Measurements from ENCODE around the gene PITRM1. TPM values are rescaled to one million over a fixed set of nuclear protein-coding genes. Genes with fewer than 3 reads are reported as not detected.

The PITRM1 gene
- total RNA-seq, 1 donor from 2014 or later, result 60.2 TPM

- Histone ChIP-seq H3K4me1 (peaks cover 22% of the 10 kb centered on the region), H3K27ac (no peak overlapping the region), H3K9me3 (no peaks in the 10 kb centered on the region), H3K36me3 (no peaks in the 10 kb centered on the region), H3K4me3 (no peak overlapping the region), H3K27me3 (ENCODE audit: low read depth) (no peaks in the 10 kb centered on the region)
- no peak for TF ChIP-seq CTCF (IDR thresholded peaks at IDR 0.05)
- no peak for ATAC-seq
- intact Hi-C loops (cut with DNase I), result no loop called here
- no peak for DNase-seq
Measured at GRCh38 chr10:3097160-3097559, 75.4 kb downstream of the PITRM1 start.

GRCh38 chr10:3096149-3096548 is 76.4 kb downstream of the PITRM1 start:
- intact Hi-C loops (cut with DNase I), result no loop called here
- no peak for TF ChIP-seq CTCF (IDR thresholded peaks at IDR 0.05)
- H3K27me3 ChIP-seq (ENCODE audit: low read depth), result no peaks in the 10 kb centered on the region
- peaks cover 28% of the 10 kb centered on the region for H3K4me1 ChIP-seq
- DNase-seq (no peak), ATAC-seq (no peak)
- peak overlapping the region; percentile 7 for H3K4me3 ChIP-seq
- no peak overlapping the region for H3K27ac ChIP-seq
- H3K9me3 ChIP-seq, result no peaks in the 10 kb centered on the region
- no peaks in the 10 kb centered on the region for H3K36me3 ChIP-seq

DNA sequence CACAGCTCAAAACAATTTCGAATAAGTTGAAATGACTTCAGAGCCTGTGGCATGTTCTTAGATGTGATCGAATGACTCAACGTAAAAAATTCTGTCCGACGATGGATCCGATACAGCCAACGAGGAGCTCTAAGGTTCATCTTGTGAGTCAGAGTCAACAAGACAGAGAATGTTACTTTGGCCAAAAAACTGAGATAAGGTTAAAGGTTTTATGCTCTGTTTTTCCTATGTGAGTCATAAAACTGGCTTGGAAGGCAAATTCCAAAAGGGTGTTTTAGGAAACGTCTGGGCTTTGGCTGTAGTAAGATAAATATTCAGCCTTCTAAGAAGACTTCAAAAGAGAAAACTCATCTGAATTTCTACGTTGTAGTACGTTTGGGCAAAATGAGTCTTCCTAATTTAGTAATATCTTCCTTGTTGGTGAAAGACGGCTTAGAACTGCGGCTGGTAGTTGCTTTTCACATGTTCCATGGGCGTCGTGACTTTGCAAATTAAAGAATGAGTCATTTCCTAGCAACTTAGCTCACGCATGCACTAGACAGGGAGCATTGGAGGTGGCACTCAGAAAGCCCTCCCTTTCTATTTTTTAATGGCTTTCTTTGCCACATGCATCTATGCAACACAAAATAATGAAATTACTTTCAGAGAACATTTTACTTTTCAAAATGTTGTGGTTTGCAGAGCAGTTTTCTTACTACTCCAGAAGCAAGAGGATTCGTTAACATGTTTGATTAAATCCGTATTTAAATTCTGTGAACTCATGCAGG is 77.0 kb downstream of the PITRM1 start:
- intact Hi-C loops (cut with DNase I), result no loop called here
- no peaks in the 10 kb centered on the region for H3K36me3 ChIP-seq
- no peaks in the 10 kb centered on the region for H3K9me3 ChIP-seq
- H3K27me3 ChIP-seq (ENCODE audit: low read depth), result no peaks in the 10 kb centered on the region
- ATAC-seq (peak; percentile 39 to 62), DNase-seq (no peak)
- H3K27ac ChIP-seq, result peak overlapping the region; percentile 39
- H3K4me1 ChIP-seq, result peaks cover 28% of the 10 kb centered on the region
- H3K4me3 ChIP-seq, result peak overlapping the region; percentile 7
- no peak for TF ChIP-seq CTCF (IDR thresholded peaks at IDR 0.05)

DNA sequence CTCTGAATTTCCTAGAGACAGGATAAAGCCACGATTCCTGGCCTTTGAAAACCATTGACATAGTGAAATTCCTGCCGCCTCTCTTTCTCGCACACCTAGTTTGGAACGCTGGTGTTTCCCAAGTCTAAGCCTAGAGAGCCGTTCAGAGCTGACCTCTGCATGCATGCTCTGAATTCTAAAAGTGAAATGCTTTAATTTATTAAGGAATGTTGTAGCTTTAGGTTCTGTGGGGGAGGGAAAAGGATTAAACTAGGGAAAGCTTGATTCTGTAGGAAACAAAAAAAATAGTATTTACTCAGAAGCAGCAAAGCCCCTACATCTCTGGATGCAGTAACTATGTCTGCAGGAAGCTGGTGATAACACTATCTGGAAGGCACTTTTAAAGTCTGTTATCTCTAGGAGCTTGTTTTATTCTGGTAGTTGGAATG is 78.0 kb downstream of the PITRM1 start:
- Histone ChIP-seq H3K27ac (no peak overlapping the region), H3K4me1 (peaks cover 28% of the 10 kb centered on the region), H3K36me3 (no peaks in the 10 kb centered on the region), H3K4me3 (no peak overlapping the region), H3K9me3 (no peaks in the 10 kb centered on the region), H3K27me3 (ENCODE audit: low read depth) (no peaks in the 10 kb centered on the region)
- intact Hi-C loops (cut with DNase I), result no loop called here
- no peak for ATAC-seq
- no peak for DNase-seq
- TF ChIP-seq CTCF (IDR thresholded peaks at IDR 0.05), result no peak

DNA sequence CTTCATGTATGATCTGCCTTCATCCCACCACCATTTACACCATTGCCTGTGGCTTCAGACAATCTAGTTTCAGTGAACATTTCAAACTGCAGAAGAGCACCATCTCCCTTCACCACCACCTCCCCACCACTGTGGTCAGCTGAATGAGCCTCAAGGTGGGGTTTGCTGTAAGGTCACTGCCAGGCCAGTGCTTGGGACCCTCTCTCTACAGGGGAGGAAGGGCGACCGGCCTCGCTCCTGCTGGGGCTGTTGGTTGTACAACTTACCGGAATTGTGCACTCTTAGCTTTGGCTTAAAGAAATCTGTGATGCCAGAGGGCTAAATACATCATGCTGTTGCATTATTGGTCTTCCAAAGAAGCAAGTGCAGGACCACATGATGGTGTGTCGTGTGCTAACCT is 78.6 kb downstream of the PITRM1 start:
- H3K36me3 ChIP-seq, result no peaks in the 10 kb centered on the region
- ATAC-seq (no peak), DNase-seq (no peak)
- no peaks in the 10 kb centered on the region for H3K27me3 ChIP-seq (ENCODE audit: low read depth)
- intact Hi-C loops (cut with DNase I), result no loop called here
- peaks cover 28% of the 10 kb centered on the region for H3K4me1 ChIP-seq
- H3K4me3 ChIP-seq, result no peak overlapping the region
- H3K27ac ChIP-seq, result no peak overlapping the region
- TF ChIP-seq CTCF (IDR thresholded peaks at IDR 0.05), result no peak
- no peaks in the 10 kb centered on the region for H3K9me3 ChIP-seq

All from lower lobe of right lung (tissue), 2 donors.